Keratinocyte (primary cell): ENCODE data around the gene GLRX3. TPM values are rescaled to one million over a fixed set of nuclear protein-coding genes. Genes with fewer than 3 reads are reported as not detected.

ENCODE experiments used
- DNase-seq: peaks from one replicate; pipeline ENCODE4 v3.0.0-alpha.2; 2011; ENCODE audit warnings: low read depth, missing footprints, low spot score
- FAIRE-seq: peaks from 2 replicates; lab custom pipeline; 2011; peaks lifted over from hg19 to GRCh38; lab: Jason Lieb, UNC
- H2AFZ ChIP-seq: 2 replicates; pipeline ENCODE4 v1.6.0; 2012; ENCODE audit warnings: low read length, control low read depth, inconsistent platforms; ENCODE audit not compliant: control insufficient read depth
- H3K27ac ChIP-seq: 2 replicates; pipeline ENCODE4 v1.5.1; 2011; ENCODE audit warnings: low read length; ENCODE audit not compliant: control insufficient read depth, insufficient read depth
- H3K27me3 ChIP-seq: 3 replicates; pipeline ENCODE4 v1.6.0; 2011; ENCODE audit warnings: low read length; ENCODE audit not compliant: control insufficient read depth, insufficient read depth; ENCODE audit errors: extremely low read depth
- H3K36me3 ChIP-seq, 2 experiments: 2 replicates in 1 of 2; 3 replicates in 1 of 2; pipeline ENCODE4 v1.5.1; 2011; ENCODE audit warnings: low read length in 2 of 2, mild to moderate bottlenecking in 1 of 2; ENCODE audit not compliant: control insufficient read depth in 2 of 2, insufficient read depth in 2 of 2; ENCODE audit errors: extremely low read depth in 1 of 2
- H3K4me1 ChIP-seq: 3 replicates; pipeline ENCODE4 v1.5.1; 2011; ENCODE audit warnings: low read length; ENCODE audit not compliant: control insufficient read depth, insufficient read depth; ENCODE audit errors: extremely low read depth
- H3K4me2 ChIP-seq: 3 replicates; pipeline ENCODE4 v1.6.0; 2011; ENCODE audit warnings: low read depth, low read length; ENCODE audit not compliant: control insufficient read depth, insufficient read depth; ENCODE audit errors: extremely low read depth
- H3K4me3 ChIP-seq, 3 experiments: fragments of 200-600 bp in 1 of 3; sonication (generic) in 1 of 3; 2 replicates in 2 of 3; 3 replicates in 1 of 3; pipeline ENCODE4 v1.5.1; 2011 to 2016; ENCODE audit warnings: low read length in 3 of 3, mild to moderate bottlenecking in 3 of 3, control low read depth in 2 of 3, inconsistent platforms in 1 of 3, low read depth in 1 of 3, mixed read lengths in 1 of 3, mixed run types in 1 of 3, moderate library complexity in 1 of 3; ENCODE audit not compliant: control insufficient read depth in 2 of 3, insufficient read depth in 2 of 3; ENCODE audit errors: extremely low read depth in 1 of 3
- H3K79me2 ChIP-seq: 2 replicates; pipeline ENCODE4 v1.6.0; 2012; ENCODE audit warnings: low read length; ENCODE audit not compliant: control insufficient read depth, insufficient read depth
- H3K9ac ChIP-seq: 3 replicates; pipeline ENCODE4 v1.6.0; 2011; ENCODE audit warnings: low read length; ENCODE audit not compliant: control insufficient read depth, insufficient read depth; ENCODE audit errors: extremely low read depth
- H3K9me1 ChIP-seq: 3 replicates; pipeline ENCODE4 v1.6.0; 2011; ENCODE audit warnings: low read length; ENCODE audit not compliant: control insufficient read depth, insufficient read depth; ENCODE audit errors: extremely low read depth
- H3K9me3 ChIP-seq: 2 replicates; pipeline ENCODE4 v1.5.1; 2012; ENCODE audit warnings: low read depth, low read length; ENCODE audit not compliant: control insufficient read depth
- H4K20me1 ChIP-seq: 3 replicates; pipeline ENCODE4 v1.6.0; 2011; ENCODE audit warnings: low read length; ENCODE audit not compliant: control insufficient read depth, insufficient read depth; ENCODE audit errors: extremely low read depth
- CTCF ChIP-seq, 3 experiments: IDR thresholded peaks in 1 of 3; conservative IDR thresholded peaks in 1 of 3; optimal IDR thresholded peaks in 1 of 3; 2 replicates in 2 of 3; 3 replicates in 1 of 3; pipeline versions ENCODE3 to v1.5.1; 2011; ENCODE audit warnings: low read length in 3 of 3, mild to moderate bottlenecking in 3 of 3, moderate library complexity in 2 of 3, control low read depth in 1 of 3, inconsistent platforms in 1 of 3; ENCODE audit not compliant: insufficient read depth in 2 of 3; ENCODE audit errors: extremely low read depth in 1 of 3
- EZH2 ChIP-seq: IDR thresholded peaks from one replicate; pipeline ENCODE4 v1.6.1; 2012; ENCODE audit warnings: inconsistent platforms, mild to moderate bottlenecking, low read length, moderate library complexity
- dilution Hi-C: fragments of 300-500 bp; cut with MboI; formaldehyde crosslinking; loops from one replicate; pipeline ENCODE4 v1.7.0; 2020; ENCODE audit warnings: low sequenced_read_pairs; ENCODE audit not compliant: extremely low pct_ligation_motif_present
- polyA plus RNA-seq, 5 experiments: library from polyadenylated mRNA; depleted of rRNA in 3 of 5; stranded (reverse) in 3 of 5; stranded (forward) in 1 of 5; unstranded in 1 of 5; fragments of >200 nt; gene quantifications; 1 replicate in 1 of 5; 2 replicates in 3 of 5; 3 replicates in 1 of 5; pipeline versions ENCODE4 v1.2.1 to v1.2.3, GENCODE V29; 2011 to 2012; ENCODE audit warnings: missing spikeins in 2 of 5, low read depth in 1 of 5, low replicate concordance in 1 of 5

Gene GLRX3
- polyA plus RNA-seq, 1 donor (not counting 4 experiments of a cell fraction or from before 2014, with no cell fraction given) = 215 TPM

GRCh38 chr10:130185591-130185990 lies 49.4 kb downstream of the GLRX3 start:
- no peak for TF ChIP-seq CTCF (optimal IDR thresholded peaks at IDR 0.05 in 1 of 3, IDR thresholded peaks at IDR 0.05 in 1 of 3, conservative IDR thresholded peaks at IDR 0.05 in 1 of 3; ENCODE audit: extremely low read depth in 1 of 3, insufficient read depth in 2 of 3, low read length in 3 of 3)
- no peak for TF ChIP-seq EZH2
- Histone ChIP-seq H3K79me2 (no peaks in the 10 kb centered on the region), H3K27me3 (no peaks in the 10 kb centered on the region), H3K27ac (no peak overlapping the region), H3K4me1 (no peaks in the 10 kb centered on the region), H3K36me3 (peaks cover 33 to 38% of the 10 kb centered on the region in 2 experiments), H4K20me1 (peaks cover 6% of the 10 kb centered on the region), H3K4me2 (no peak overlapping the region), H3K4me3 (no peak overlapping the region), H2AFZ (no peak overlapping the region), H3K9ac (no peak overlapping the region), H3K9me3 (no peaks in the 10 kb centered on the region), H3K9me1 (no peaks in the 10 kb centered on the region)
- dilution Hi-C loops = no loop called here
- no peak for FAIRE-seq
- no peak for DNase-seq

GRCh38 chr10:130188195-130189175 lies 52.3 kb downstream of the GLRX3 start:
- no peaks in the 10 kb centered on the region for H3K27me3 ChIP-seq
- no peak overlapping the region for H2AFZ ChIP-seq
- H3K27ac ChIP-seq = no peak overlapping the region
- no peaks in the 10 kb centered on the region for H3K4me1 ChIP-seq
- H3K4me3 ChIP-seq = no peak overlapping the region
- TF ChIP-seq EZH2 (no peak), CTCF (optimal IDR thresholded peaks at IDR 0.05 in 1 of 3, IDR thresholded peaks at IDR 0.05 in 1 of 3, conservative IDR thresholded peaks at IDR 0.05 in 1 of 3; ENCODE audit: extremely low read depth in 1 of 3, insufficient read depth in 2 of 3, low read length in 3 of 3) (no peak)
- H4K20me1 ChIP-seq = peaks cover 4% of the 10 kb centered on the region
- no peak overlapping the region for H3K9ac ChIP-seq
- H3K79me2 ChIP-seq = no peaks in the 10 kb centered on the region
- H3K9me3 ChIP-seq = no peaks in the 10 kb centered on the region
- FAIRE-seq (no peak), DNase-seq (no peak)
- H3K4me2 ChIP-seq = no peak overlapping the region
- peaks cover 20 to 32% of the 10 kb centered on the region in 2 experiments for H3K36me3 ChIP-seq
- H3K9me1 ChIP-seq = no peaks in the 10 kb centered on the region
- dilution Hi-C loops = no loop called here
